Stimulated activated CD8-positive, alpha-beta memory T cell treated with anti-CD3 and anti-CD28 coated beads, Interleukin-4, amount 100 ng/mL, for 4 hours (primary cell): ENCODE measurements around the gene ADIPOR2.
"Not testable (repeated sequence)": the region's sequence is repeated elsewhere in the genome, so short reads cannot be mapped to it uniquely, and the experiment has no call there.

ENCODE experiments used
- DNase-seq, 2 donors: peaks; one replicate each; pipeline ENCODE4 v3.0.0-alpha.2; 2020; ENCODE audit warnings: low read depth in 2 of 2, low spot score in 1 of 2

ADIPOR2 gene

GRCh38 chr12:1731688-1732078 lies 40.8 kb downstream of the ADIPOR2 start:
- DNase-seq, result not testable (repeated sequence)

GRCh38 chr12:1732914-1733313 lies 42.0 kb downstream of the ADIPOR2 start:
- DNase-seq, result no peak

GRCh38 chr12:1733712-1734111 lies 42.8 kb downstream of the ADIPOR2 start:
- not testable (repeated sequence) for DNase-seq

- DNase-seq, result no peak
Measured at GRCh38 chr12:1737652-1738286, 46.9 kb downstream of the ADIPOR2 start.

GRCh38 chr12:1738446-1738845 lies 47.6 kb downstream of the ADIPOR2 start:
- DNase-seq, result no peak

GRCh38 chr12:1739368-1739767 lies 48.5 kb downstream of the ADIPOR2 start:
- DNase-seq, result no peak

GRCh38 chr12:1740161-1740948 lies 49.5 kb downstream of the ADIPOR2 start:
- DNase-seq, result no peak

- no peak for DNase-seq
Measured at GRCh38 chr12:1741154-1741949, 50.5 kb downstream of the ADIPOR2 start.

- DNase-seq, result no peak
Measured at GRCh38 chr12:1744932-1745331, 54.1 kb downstream of the ADIPOR2 start.

- DNase-seq, result no peak
Measured at GRCh38 chr12:1747609-1748008, 56.7 kb downstream of the ADIPOR2 start.

GRCh38 chr12:1749019-1749418 lies 58.1 kb downstream of the ADIPOR2 start:
- no peak for DNase-seq

GRCh38 chr12:1750300-1750699 lies 59.4 kb downstream of the ADIPOR2 start:
- no peak for DNase-seq

GRCh38 chr12:1758376-1758775 lies 67.5 kb downstream of the ADIPOR2 start:
- no peak for DNase-seq

- no peak for DNase-seq
Measured at GRCh38 chr12:1758887-1759286, 68.0 kb downstream of the ADIPOR2 start.

GRCh38 chr12:1760566-1761382 lies 69.9 kb downstream of the ADIPOR2 start:
- DNase-seq, result no peak

- DNase-seq, result no peak
Measured at GRCh38 chr12:1761857-1762256, 71.0 kb downstream of the ADIPOR2 start.

- DNase-seq, result no peak
Measured at GRCh38 chr12:1763153-1763552, 72.3 kb downstream of the ADIPOR2 start.

GRCh38 chr12:1766110-1766509 lies 75.2 kb downstream of the ADIPOR2 start:
- DNase-seq, result no peak

GRCh38 chr12:1767407-1768090 lies 76.7 kb downstream of the ADIPOR2 start:
- DNase-seq, result no peak

GRCh38 chr12:1768615-1769014 lies 77.7 kb downstream of the ADIPOR2 start:
- DNase-seq, result no peak
